ENCODE data around the gene ERG.

GRCh38 chr21:38430401-38430984 is 67.8 kb downstream of the ERG start:
- TF ChIP-seq POLR2A (IDR thresholded peaks at IDR 0.05; ENCODE audit: low read length) (no peak), GATA1 (IDR thresholded peaks at IDR 0.05; ENCODE audit: low read depth, low read length) (no peak)
